Calu3 (cell line): ENCODE data around the gene FAM219A. TPM values are rescaled to one million over a fixed set of nuclear protein-coding genes. Genes with fewer than 3 reads are reported as not detected.
"Not testable (repeated sequence)": the region's sequence is repeated elsewhere in the genome, so short reads cannot be mapped to it uniquely, and the experiment has no call there.

Experiments used
- BruUV-seq: library from RNA; stranded (reverse); fragments of 400-500 nt; replicated peaks from 2 replicates; lab custom pipeline; 2021; lab: Mats Ljungman, UMichigan
- CTCF ChIA-PET: fragments of 300-600 bp; sonication (Branson Sonifier 250); formaldehyde crosslinking; loops from one replicate; lab custom pipeline; 2022; ENCODE audit warnings: antibody characterized with exemption; lab: Charles Lee
- DNase-seq: peaks from one replicate; pipeline ENCODE4 v3.0.0; 2022
- H3K27ac Mint-ChIP-seq: one replicate; pipeline ENCODE4 v1.8.0; 2022; ENCODE audit warnings: mixed read lengths; ENCODE audit not compliant: unreplicated experiment
- H3K27me3 Mint-ChIP-seq: one replicate; pipeline ENCODE4 v1.8.0; 2022; ENCODE audit warnings: mixed read lengths; ENCODE audit not compliant: unreplicated experiment
- H3K36me3 Mint-ChIP-seq: one replicate; pipeline ENCODE4 v1.8.0; 2022; ENCODE audit warnings: mild to moderate bottlenecking, moderate library complexity, mixed read lengths; ENCODE audit not compliant: insufficient read depth, unreplicated experiment
- H3K4me1 Mint-ChIP-seq: one replicate; pipeline ENCODE4 v1.8.0; 2022; ENCODE audit warnings: mild to moderate bottlenecking, low read depth, mixed read lengths; ENCODE audit not compliant: unreplicated experiment
- H3K4me3 Mint-ChIP-seq: one replicate; pipeline ENCODE4 v1.8.0; 2022; ENCODE audit warnings: mild to moderate bottlenecking, low read depth, moderate library complexity, mixed read lengths; ENCODE audit not compliant: unreplicated experiment
- H3K9me3 Mint-ChIP-seq: one replicate; pipeline ENCODE4 v1.8.0; 2022; ENCODE audit warnings: low read depth, mixed read lengths; ENCODE audit not compliant: unreplicated experiment
- intact Hi-C: fragments of 100-400 bp; cut with micrococcal nuclease; formaldehyde crosslinking; loops from one replicate; pipeline ENCODE4 v1.10.0; 2022; ENCODE audit not compliant: unreplicated experiment
- total RNA-seq: library from RNA; stranded (reverse); gene quantifications from 2 replicates; pipeline ENCODE4 v1.2.3, GENCODE V29; 2022
- TF ChIP-seq, protein P1 (sequence below): fragments of 200-600 bp; IDR thresholded peaks from one replicate; pipeline ENCODE4 v1.8.0; 2022; ENCODE audit warnings: antibody characterized with exemption; ENCODE audit not compliant: unreplicated experiment

FAM219A gene
- total RNA-seq, 1 experiment from 2014 or later, result 13.1 TPM

DNA sequence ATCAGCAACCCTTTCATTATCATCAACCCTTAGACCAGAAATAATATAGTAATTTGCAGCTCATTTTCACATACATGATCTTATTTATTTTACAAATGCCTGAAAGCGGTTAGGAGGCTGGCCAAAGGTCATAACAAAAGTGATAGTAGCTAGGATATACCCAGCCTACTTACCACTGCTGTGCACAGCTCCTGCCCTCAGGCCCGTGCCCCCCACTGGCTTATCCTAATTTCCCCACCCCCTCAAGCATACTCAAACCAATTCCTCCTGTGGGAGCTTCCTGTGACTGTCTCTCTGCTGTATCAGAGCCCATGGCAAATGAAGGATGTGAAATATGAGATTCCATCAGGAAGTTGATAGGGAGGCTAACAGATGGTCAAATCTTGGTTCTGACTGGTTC, 14.8 kb downstream of the FAM219A start:
- intact Hi-C loops, result no loop called here
- H3K27me3 Mint-ChIP-seq, result no peaks in the 10 kb centered on the region
- peaks cover 8% of the 10 kb centered on the region for H3K4me1 Mint-ChIP-seq
- TF ChIP-seq, protein P1, sequence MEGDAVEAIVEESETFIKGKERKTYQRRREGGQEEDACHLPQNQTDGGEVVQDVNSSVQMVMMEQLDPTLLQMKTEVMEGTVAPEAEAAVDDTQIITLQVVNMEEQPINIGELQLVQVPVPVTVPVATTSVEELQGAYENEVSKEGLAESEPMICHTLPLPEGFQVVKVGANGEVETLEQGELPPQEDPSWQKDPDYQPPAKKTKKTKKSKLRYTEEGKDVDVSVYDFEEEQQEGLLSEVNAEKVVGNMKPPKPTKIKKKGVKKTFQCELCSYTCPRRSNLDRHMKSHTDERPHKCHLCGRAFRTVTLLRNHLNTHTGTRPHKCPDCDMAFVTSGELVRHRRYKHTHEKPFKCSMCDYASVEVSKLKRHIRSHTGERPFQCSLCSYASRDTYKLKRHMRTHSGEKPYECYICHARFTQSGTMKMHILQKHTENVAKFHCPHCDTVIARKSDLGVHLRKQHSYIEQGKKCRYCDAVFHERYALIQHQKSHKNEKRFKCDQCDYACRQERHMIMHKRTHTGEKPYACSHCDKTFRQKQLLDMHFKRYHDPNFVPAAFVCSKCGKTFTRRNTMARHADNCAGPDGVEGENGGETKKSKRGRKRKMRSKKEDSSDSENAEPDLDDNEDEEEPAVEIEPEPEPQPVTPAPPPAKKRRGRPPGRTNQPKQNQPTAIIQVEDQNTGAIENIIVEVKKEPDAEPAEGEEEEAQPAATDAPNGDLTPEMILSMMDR, result no peak
- BruUV-seq, result no TSS peak
- no peak overlapping the region for H3K27ac Mint-ChIP-seq
- CTCF ChIA-PET, result no interaction called here
- no peak overlapping the region for H3K4me3 Mint-ChIP-seq
- H3K9me3 Mint-ChIP-seq, result no peaks in the 10 kb centered on the region
- no peaks in the 10 kb centered on the region for H3K36me3 Mint-ChIP-seq
- DNase-seq, result no peak

DNA sequence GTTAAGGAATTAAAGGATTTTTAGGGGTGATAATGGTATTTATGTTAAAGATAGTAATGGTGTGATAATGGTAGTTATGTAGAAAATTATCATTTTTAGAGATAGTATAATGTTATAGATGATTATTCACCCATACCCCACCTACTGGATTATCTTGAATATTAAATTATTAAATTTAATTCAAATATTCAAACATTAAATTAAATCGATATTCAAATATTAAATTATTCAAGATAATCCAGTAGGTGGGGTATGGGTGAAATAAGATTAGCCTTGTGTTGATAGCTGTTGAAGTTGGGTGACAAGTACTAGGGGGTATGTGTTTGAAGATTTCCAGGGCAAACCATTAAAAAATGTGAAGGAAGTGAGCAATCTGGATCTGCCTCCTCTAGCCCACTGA, 15.6 kb downstream of the FAM219A start:
- CTCF ChIA-PET, result no interaction called here
- Mint-ChIP-seq H3K9me3 (no peaks in the 10 kb centered on the region), H3K36me3 (no peaks in the 10 kb centered on the region), H3K4me3 (no peak overlapping the region), H3K27me3 (no peaks in the 10 kb centered on the region), H3K4me1 (peaks cover 8% of the 10 kb centered on the region), H3K27ac (no peak overlapping the region)
- no peak for DNase-seq
- no TSS peak for BruUV-seq
- intact Hi-C loops, result no loop called here
- TF ChIP-seq, protein P1, result no peak

DNA sequence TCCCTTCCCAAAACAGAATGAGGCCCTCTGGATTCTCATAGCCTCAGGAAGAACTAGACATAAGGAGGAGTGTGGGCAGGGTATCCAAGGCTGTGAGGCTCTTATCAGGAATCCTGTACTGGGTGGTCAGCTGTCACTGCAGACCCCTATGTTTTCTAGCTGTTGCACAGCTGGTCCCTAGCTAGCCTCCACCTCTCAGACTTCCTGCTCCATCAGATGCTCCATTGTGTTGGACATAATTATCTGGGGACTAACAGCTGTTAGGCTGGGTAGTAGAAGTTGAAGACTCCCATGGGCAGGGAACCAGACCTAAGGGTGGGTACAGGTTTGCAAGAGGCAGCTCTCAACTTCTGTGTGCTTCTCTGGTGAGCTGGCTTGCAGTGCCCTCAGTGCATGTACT, 18.4 kb downstream of the FAM219A start:
- no peaks in the 10 kb centered on the region for H3K27me3 Mint-ChIP-seq
- no peak overlapping the region for H3K27ac Mint-ChIP-seq
- no peaks in the 10 kb centered on the region for H3K9me3 Mint-ChIP-seq
- TF ChIP-seq, protein P1, result no peak
- DNase-seq, result no peak
- intact Hi-C loops, result no loop called here
- CTCF ChIA-PET, result interaction anchor here (0.7 kb wide), 1 partner anchor 84 kb away, joined by 3 read pairs; no protein-coding TSS in a partner anchor
- no peaks in the 10 kb centered on the region for H3K36me3 Mint-ChIP-seq
- BruUV-seq, result no TSS peak
- peaks cover 8% of the 10 kb centered on the region for H3K4me1 Mint-ChIP-seq
- H3K4me3 Mint-ChIP-seq, result no peak overlapping the region

DNA sequence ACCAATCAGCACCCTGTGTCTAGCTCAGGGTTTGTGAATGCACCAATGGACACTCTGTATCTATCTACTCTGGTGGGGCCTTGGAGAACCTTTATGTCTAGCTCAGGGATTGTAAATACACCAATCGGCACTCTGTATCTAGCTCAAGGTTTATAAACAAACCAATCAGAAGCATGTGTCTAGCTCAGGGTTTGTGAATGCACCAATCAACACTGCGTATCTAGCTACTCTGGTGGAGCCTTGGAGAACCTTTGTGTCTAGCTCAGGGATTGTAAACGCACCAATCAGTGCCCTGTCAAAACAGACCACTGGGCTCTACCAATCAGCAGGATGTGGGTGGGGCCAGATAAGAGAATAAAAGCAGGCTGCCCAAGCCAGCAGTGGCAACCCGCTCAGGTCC, 19.9 kb downstream of the FAM219A start:
- H3K9me3 Mint-ChIP-seq, H3K36me3 Mint-ChIP-seq, DNase-seq, H3K27me3 Mint-ChIP-seq, H3K4me1 Mint-ChIP-seq, CTCF ChIA-PET, BruUV-seq, H3K4me3 Mint-ChIP-seq, H3K27ac Mint-ChIP-seq: not testable (repeated sequence)
- intact Hi-C loops, result loop anchor here (5.0 kb wide), 1 partner anchor 154 kb away; no protein-coding TSS in a partner anchor

DNA sequence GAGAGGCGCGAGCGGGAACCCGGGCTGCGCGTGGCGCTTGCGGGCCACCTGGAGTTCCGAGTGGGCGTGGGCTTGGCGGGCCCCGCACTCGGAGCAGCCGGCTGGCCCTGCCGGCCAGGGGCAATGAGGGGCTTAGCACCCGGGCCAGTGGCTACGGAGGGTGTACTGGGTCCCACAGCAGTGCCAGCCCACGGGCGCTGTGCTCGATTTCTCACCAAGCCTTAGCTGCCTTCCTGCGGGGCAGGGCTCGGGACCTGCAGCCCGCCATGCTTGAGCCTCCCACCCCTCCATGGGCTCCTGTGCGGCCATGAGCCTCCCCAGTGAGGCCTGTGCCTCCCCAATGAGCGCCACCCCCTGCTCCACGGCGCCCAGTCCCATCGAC, 20.5 kb downstream of the FAM219A start:
- BruUV-seq, H3K27me3 Mint-ChIP-seq, H3K4me1 Mint-ChIP-seq, CTCF ChIA-PET, H3K4me3 Mint-ChIP-seq, H3K36me3 Mint-ChIP-seq, H3K9me3 Mint-ChIP-seq, DNase-seq, H3K27ac Mint-ChIP-seq: not testable (repeated sequence)
- intact Hi-C loops, result loop anchor here (1.0 to 5.0 kb wide), 3 partner anchors 62 to 154 kb away; no protein-coding TSS in a partner anchor
